GM19395 (cell line): ENCODE results near the gene BLOC1S6.

ENCODE experiments used
- ATAC-seq: cut with Tn5 transposase; IDR thresholded peaks from one replicate; pipeline ENCODE4 v1.9.1; 2021; ENCODE audit warnings: mild to moderate bottlenecking, moderate library complexity; ENCODE audit not compliant: unreplicated experiment

BLOC1S6 gene

GRCh38 chr15:45587863-45588170, 638 bp downstream of the BLOC1S6 start:
- ATAC-seq = no peak

GRCh38 chr15:45588219-45588875, 1.2 kb downstream of the BLOC1S6 start:
- ATAC-seq = no peak

GRCh38 chr15:45589256-45589655, 2.1 kb downstream of the BLOC1S6 start:
- ATAC-seq = no peak

- no peak for ATAC-seq
Observed at GRCh38 chr15:45594319-45594718, 7.1 kb downstream of the BLOC1S6 start.

GRCh38 chr15:45594835-45595530, 7.8 kb downstream of the BLOC1S6 start:
- no peak for ATAC-seq

- ATAC-seq = no peak
Observed at GRCh38 chr15:45603881-45604280, 16.7 kb downstream of the BLOC1S6 start.

- no peak for ATAC-seq
Observed at GRCh38 chr15:45604326-45604725, 17.1 kb downstream of the BLOC1S6 start.

- ATAC-seq = no peak
Observed at GRCh38 chr15:45606413-45606812, 19.2 kb downstream of the BLOC1S6 start.

- ATAC-seq = no peak
Observed at GRCh38 chr15:45606841-45607240, 19.7 kb downstream of the BLOC1S6 start.

- ATAC-seq = no peak
Observed at GRCh38 chr15:45611305-45611704, 24.1 kb downstream of the BLOC1S6 start.

GRCh38 chr15:45612790-45613415, 25.7 kb downstream of the BLOC1S6 start:
- ATAC-seq = no peak

GRCh38 chr15:45616901-45617323, 29.7 kb downstream of the BLOC1S6 start:
- no peak for ATAC-seq

- no peak for ATAC-seq
Observed at GRCh38 chr15:45618813-45619212, 31.6 kb downstream of the BLOC1S6 start.

- ATAC-seq = no peak
Observed at GRCh38 chr15:45628136-45628535, 41.0 kb downstream of the BLOC1S6 start.

GRCh38 chr15:45630917-45631691, 43.9 kb downstream of the BLOC1S6 start:
- ATAC-seq = no peak

- ATAC-seq = no peak
Observed at GRCh38 chr15:45631776-45632175, 44.6 kb downstream of the BLOC1S6 start.

- ATAC-seq = peak; percentile 75
Observed at GRCh38 chr15:45634432-45635190, 47.4 kb downstream of the BLOC1S6 start, which contains the start of gene SQOR. Gene SQOR (plus strand): TSS chr15:45635029. CDS start chr15:45658924, 23,895 bp downstream.

- ATAC-seq = peak; percentile 48
Observed at GRCh38 chr15:45635191-45635638, 48.0 kb downstream of the BLOC1S6 start.

GRCh38 chr15:45635763-45636292, 48.6 kb downstream of the BLOC1S6 start:
- no peak for ATAC-seq

- ATAC-seq = peak; percentile 2
Observed at GRCh38 chr15:45637141-45637540, 50.0 kb downstream of the BLOC1S6 start.
